Spleen (tissue), 7 donors: ENCODE results near the gene CMTM4.

Experiments
- CTCF ChIP-seq, 11 experiments: fragments of 200-600 bp in 7 of 11; fragments of 450-650 bp in 4 of 11; sonication (generic) in 4 of 11; IDR thresholded peaks in 8 of 11; conservative IDR thresholded peaks in 3 of 11; 1 replicate in 7 of 11; 2 replicates in 4 of 11; pipeline versions ENCODE4 v1.4.0 to v1.8.0; 2016 to 2021; ENCODE audit warnings: antibody characterized with exemption in 11 of 11, inconsistent platforms in 4 of 11, mild to moderate bottlenecking in 1 of 11
- POLR2AphosphoS5 ChIP-seq, 3 donors: sonication (generic); formaldehyde crosslinking; IDR thresholded peaks; one replicate each; pipeline ENCODE4 v1.5.1; 2017; ENCODE audit warnings: antibody characterized with exemption in 3 of 3
- donor health status: DM: no; HTN: no; CAD: no; lungs with moderate emphysema.
- donor health status: DM: no; HTN: no; CAD: no.
- donor health status: DM: no; HTN: no; CAD: no.

- TF ChIP-seq CTCF (IDR thresholded peaks at IDR 0.05 in 8 of 11, conservative IDR thresholded peaks at IDR 0.05 in 3 of 11) (no peak), POLR2AphosphoS5 (IDR thresholded peaks at IDR 0.05) (no peak)
These were observed 122.5 kb downstream of the CMTM4 start for GRCh38 chr16:66574081-66574480.
